ENCODE results near the gene CDC7.

The CDC7 gene

GRCh38 chr1:91499346-91499745 lies 1.3 kb upstream of the CDC7 start:
- H3K4me2 ChIP-seq (ENCODE audit: low read depth, low read length): no peak overlapping the region
- peaks cover 20% of the 10 kb centered on the region for H3K4me1 ChIP-seq (ENCODE audit: low read length)
- no peaks in the 10 kb centered on the region for H3K27me3 ChIP-seq (replicated peaks; ENCODE audit: insufficient read depth, low read length)
- H3F3A ChIP-seq (ENCODE audit: insufficient read depth, low read length): peaks cover 5% of the 10 kb centered on the region; the same call in 1 of the 2 replicates
- no peak overlapping the region for H3K9ac ChIP-seq (ENCODE audit: low read length)
- no peak overlapping the region for H3K4me3 ChIP-seq (ENCODE audit: low read length)
- H3K27ac ChIP-seq (ENCODE audit: low read length): no peak overlapping the region
- no peaks in the 10 kb centered on the region for H3K9me2 ChIP-seq (replicated peaks; ENCODE audit: insufficient read depth, low read length)
- no peaks in the 10 kb centered on the region for H3K9me3 ChIP-seq (replicated peaks; ENCODE audit: insufficient read depth, low read length)
- H2AFZ ChIP-seq (ENCODE audit: low read length): no peak overlapping the region
- peaks cover 31% of the 10 kb centered on the region for H3K79me2 ChIP-seq (ENCODE audit: low read length)
- H4K20me1 ChIP-seq (ENCODE audit: insufficient read depth, low read length): no peaks in the 10 kb centered on the region
- no peaks in the 10 kb centered on the region for H3K36me3 ChIP-seq (replicated peaks; ENCODE audit: insufficient read depth, low read length)
- DNase-seq: no peak
- TF ChIP-seq CTCF (IDR thresholded peaks at IDR 0.05; ENCODE audit: low read length) (no peak), EZH2phosphoT487 (IDR thresholded peaks at IDR 0.05; ENCODE audit: low read length) (no peak), EZH2 (optimal IDR thresholded peaks at IDR 0.05; ENCODE audit: low read depth, low read length) (no peak)

- Histone ChIP-seq H3K9me3 (replicated peaks; ENCODE audit: insufficient read depth, low read length) (no peaks in the 10 kb centered on the region), H3K4me2 (ENCODE audit: low read depth, low read length) (peak overlapping the region; percentile 78), H3K79me2 (ENCODE audit: low read length) (peaks cover 38% of the 10 kb centered on the region), H3K36me3 (replicated peaks; ENCODE audit: insufficient read depth, low read length) (no peaks in the 10 kb centered on the region), H3K27me3 (replicated peaks; ENCODE audit: insufficient read depth, low read length) (no peaks in the 10 kb centered on the region), H3F3A (ENCODE audit: insufficient read depth, low read length) (peaks cover 6% of the 10 kb centered on the region; the same call in 1 of the 2 replicates), H3K4me1 (ENCODE audit: low read length) (peaks cover 22% of the 10 kb centered on the region), H3K4me3 (ENCODE audit: low read length) (peak overlapping the region; percentile 89), H3K27ac (ENCODE audit: low read length) (no peak overlapping the region), H4K20me1 (ENCODE audit: insufficient read depth, low read length) (no peaks in the 10 kb centered on the region), H3K9me2 (replicated peaks; ENCODE audit: insufficient read depth, low read length) (no peaks in the 10 kb centered on the region), H3K9ac (ENCODE audit: low read length) (peak overlapping the region; percentile 92; the same call in 1 of the 2 replicates), H2AFZ (ENCODE audit: low read length) (peak overlapping the region; percentile 68)
- no peak for DNase-seq
- no peak for TF ChIP-seq EZH2 (optimal IDR thresholded peaks at IDR 0.05; ENCODE audit: low read depth, low read length)
- TF ChIP-seq CTCF (IDR thresholded peaks at IDR 0.05; ENCODE audit: low read length): no peak
- no peak for TF ChIP-seq EZH2phosphoT487 (IDR thresholded peaks at IDR 0.05; ENCODE audit: low read length)
Measured at GRCh38 chr1:91499904-91500755, 521 bp upstream of the CDC7 start.

- peak overlapping the region; percentile 89 for H3K4me3 ChIP-seq (ENCODE audit: low read length)
- no peaks in the 10 kb centered on the region for H3K36me3 ChIP-seq (replicated peaks; ENCODE audit: insufficient read depth, low read length)
- H3K9ac ChIP-seq (ENCODE audit: low read length): peak overlapping the region; percentile 92
- H3K4me1 ChIP-seq (ENCODE audit: low read length): peaks cover 27% of the 10 kb centered on the region
- peak; percentile 41 for DNase-seq
- H3K9me3 ChIP-seq (replicated peaks; ENCODE audit: insufficient read depth, low read length): no peaks in the 10 kb centered on the region
- no peaks in the 10 kb centered on the region for H4K20me1 ChIP-seq (ENCODE audit: insufficient read depth, low read length)
- H3K4me2 ChIP-seq (ENCODE audit: low read depth, low read length): peak overlapping the region; percentile 78
- H3K27me3 ChIP-seq (replicated peaks; ENCODE audit: insufficient read depth, low read length): no peaks in the 10 kb centered on the region
- no peak; the same call in 1 of the 2 replicates for TF ChIP-seq CTCF (IDR thresholded peaks at IDR 0.05; ENCODE audit: low read length)
- no peak for TF ChIP-seq EZH2phosphoT487 (IDR thresholded peaks at IDR 0.05; ENCODE audit: low read length)
- TF ChIP-seq EZH2 (optimal IDR thresholded peaks at IDR 0.05; ENCODE audit: low read depth, low read length): no peak
- H3F3A ChIP-seq (ENCODE audit: insufficient read depth, low read length): peaks cover 9% of the 10 kb centered on the region; the same call in 1 of the 2 replicates
- H3K27ac ChIP-seq (ENCODE audit: low read length): peak overlapping the region; percentile 79; the same call in 1 of the 2 replicates
- peak overlapping the region; percentile 68 for H2AFZ ChIP-seq (ENCODE audit: low read length)
- peaks cover 52% of the 10 kb centered on the region for H3K79me2 ChIP-seq (ENCODE audit: low read length)
- H3K9me2 ChIP-seq (replicated peaks; ENCODE audit: insufficient read depth, low read length): no peaks in the 10 kb centered on the region
Measured at GRCh38 chr1:91501523-91501851, 836 bp downstream of the CDC7 start.
